HepG2 (cell line): ENCODE data around the gene SHF. TPM values are rescaled to one million over a fixed set of nuclear protein-coding genes. Genes with fewer than 3 reads are reported as not detected.
A peak's percentile ranks its signal among the peaks of the same experiment; 100 is the strongest.

ENCODE experiments used
- ATAC-seq: fragments of 200-7000 bp; cut with Tn5 transposase; 3 replicates; pipeline ENCODE4 v1.9.1; 2020; ENCODE audit warnings: mild to moderate bottlenecking, moderate library complexity
- BruUV-seq: library from RNA; stranded (reverse); fragments of 400-500 nt; replicated peaks from 2 replicates; lab custom pipeline; 2021; lab: Mats Ljungman, UMichigan
- CTCF ChIA-PET: fragments of 300-600 bp; formaldehyde crosslinking; extraction: SDS; loops from one replicate; lab custom pipeline; 2021; ENCODE audit warnings: low total read pairs, inconsistent platforms, low intra/inter-chr PET ratio; lab: Yijun Ruan, JAX
- POLR2A ChIA-PET: fragments of 350-600 bp; sonication (Branson Sonifier 250); formaldehyde crosslinking; loops from one replicate; lab custom pipeline; 2020; ENCODE audit warnings: antibody characterized with exemption, inconsistent platforms; lab: Yijun Ruan, JAX
- DNase-seq: peaks from one replicate; pipeline ENCODE4 v3.0.0-alpha.2; 2015; ENCODE audit warnings: low spot score
- FAIRE-seq: peaks from 3 replicates; lab custom pipeline; 2011; peaks lifted over from hg19 to GRCh38; lab: Jason Lieb, UNC
- H2AFZ ChIP-seq: one replicate; pipeline ENCODE4 v1.6.1; 2011; ENCODE audit warnings: low read length, inconsistent platforms
- H3K27ac ChIP-seq: fragments of 300-600 bp; 3 replicates; pipeline ENCODE4 v1.8.0; 2011; ENCODE audit warnings: mixed run types, mild to moderate bottlenecking, mixed read lengths, low read length, inconsistent platforms; ENCODE audit not compliant: insufficient read depth; ENCODE audit errors: extremely low read length
- H3K27me3 ChIP-seq, 2 experiments: fragments of 200-600 bp in 1 of 2; 2 replicates in 1 of 2; 3 replicates in 1 of 2; pipeline versions ENCODE4 v1.6.0 to v1.8.0; 2011; ENCODE audit warnings: low read length in 2 of 2, mild to moderate bottlenecking in 2 of 2, moderate library complexity in 2 of 2, inconsistent platforms in 1 of 2; ENCODE audit not compliant: insufficient read depth in 2 of 2, control insufficient read depth in 1 of 2
- H3K36me3 ChIP-seq, 2 experiments: fragments of 200-600 bp in 1 of 2; replicated peaks in 1 of 2; 2 replicates in 1 of 2; 3 replicates in 1 of 2; pipeline versions ENCODE4 v1.5.1 to v1.8.0; 2011; ENCODE audit warnings: low read length in 2 of 2, inconsistent platforms in 1 of 2; ENCODE audit not compliant: insufficient read depth in 2 of 2, control insufficient read depth in 1 of 2
- H3K4me1 ChIP-seq: 2 replicates; pipeline ENCODE4 v1.5.1; 2012; ENCODE audit warnings: low read length, inconsistent platforms; ENCODE audit not compliant: insufficient read depth
- H3K4me2 ChIP-seq: 2 replicates; pipeline ENCODE4 v1.6.0; 2011; ENCODE audit warnings: low read depth, low read length, inconsistent platforms
- H3K4me3 ChIP-seq, 3 experiments: fragments of 200-600 bp in 1 of 3; sonication (generic), shearing (Covaris generic) in 1 of 3; replicated peaks in 1 of 3; 2 replicates each; pipeline ENCODE4 v1.5.1; 2011 to 2016; ENCODE audit warnings: low read length in 3 of 3, inconsistent platforms in 2 of 3, low read depth in 2 of 3, mild to moderate bottlenecking in 2 of 3, control low read depth in 1 of 3, mixed read lengths in 1 of 3; ENCODE audit not compliant: insufficient read depth in 1 of 3
- H3K79me2 ChIP-seq: one replicate; pipeline ENCODE4 v1.6.1; 2011; ENCODE audit warnings: low read length, inconsistent platforms; ENCODE audit not compliant: insufficient read depth
- H3K9ac ChIP-seq: 2 replicates; pipeline ENCODE4 v1.6.0; 2011; ENCODE audit warnings: mild to moderate bottlenecking, low read depth, low read length, inconsistent platforms; ENCODE audit not compliant: insufficient read depth
- H3K9me3 ChIP-seq: 2 replicates; pipeline ENCODE4 v1.5.1; 2012; ENCODE audit warnings: mild to moderate bottlenecking, low read length
- H4K20me1 ChIP-seq: 2 replicates; pipeline ENCODE4 v1.6.0; 2011; ENCODE audit warnings: inconsistent platforms, mild to moderate bottlenecking, low read length, moderate library complexity; ENCODE audit not compliant: insufficient read depth
- CENPT ChIP-seq: sonication (generic); formaldehyde crosslinking; IDR thresholded peaks from 2 replicates; pipeline ENCODE4 v1.8.0; 2022; ENCODE audit warnings: low read depth, mild to moderate bottlenecking, moderate library complexity, missing genetic modification reagents
- CENPX ChIP-seq: sonication (generic); formaldehyde crosslinking; IDR thresholded peaks from 2 replicates; pipeline ENCODE4 v1.9.0; 2021; ENCODE audit warnings: mild to moderate bottlenecking, missing genetic modification reagents, moderate library complexity
- FOXJ3 ChIP-seq: sonication (generic); formaldehyde crosslinking; IDR thresholded peaks from 2 replicates; pipeline ENCODE4 v1.4.0; 2020; ENCODE audit warnings: missing genetic modification reagents, mild to moderate bottlenecking, borderline replicate concordance
- GTF3A ChIP-seq: sonication (generic); formaldehyde crosslinking; conservative IDR thresholded peaks from 2 replicates; pipeline ENCODE4 v1.4.0; 2020; ENCODE audit warnings: mild to moderate bottlenecking, missing genetic modification reagents
- SIX4 ChIP-seq: sonication (generic); formaldehyde crosslinking; IDR thresholded peaks from 2 replicates; pipeline ENCODE4 v1.4.0; 2020; ENCODE audit warnings: missing genetic modification reagents
- ZBTB8A ChIP-seq: sonication (generic); formaldehyde crosslinking; IDR thresholded peaks from 2 replicates; pipeline ENCODE4 v1.4.0; 2020; ENCODE audit warnings: mild to moderate bottlenecking, low read depth, missing genetic modification reagents, borderline replicate concordance
- ZNF329 ChIP-seq: sonication (generic); formaldehyde crosslinking; IDR thresholded peaks from 2 replicates; pipeline ENCODE4 v1.9.0; 2021; ENCODE audit warnings: low read depth, mild to moderate bottlenecking, missing genetic modification reagents
- ZNF343 ChIP-seq: sonication (generic); formaldehyde crosslinking; IDR thresholded peaks from 2 replicates; pipeline ENCODE4 v1.4.0; 2020; ENCODE audit warnings: mild to moderate bottlenecking, missing genetic modification reagents
- ZNF713 ChIP-seq: sonication (generic); formaldehyde crosslinking; IDR thresholded peaks from 2 replicates; pipeline ENCODE4 v1.4.0; 2020; ENCODE audit warnings: mild to moderate bottlenecking, missing genetic modification reagents
- ZNF746 ChIP-seq: sonication (generic); formaldehyde crosslinking; IDR thresholded peaks from 2 replicates; pipeline ENCODE4 v1.8.0; 2022; ENCODE audit warnings: mild to moderate bottlenecking, missing genetic modification reagents
- ZNF772 ChIP-seq: sonication (generic); formaldehyde crosslinking; IDR thresholded peaks from 2 replicates; pipeline ENCODE4 v1.5.0; 2020; ENCODE audit warnings: mild to moderate bottlenecking, missing genetic modification reagents
- WGBS: methylation state at CpG from one replicate; pipeline ENCODE4 v1.1.6; 2017; ENCODE audit warnings: low lambda C conversion rate; 5-methylcytosine and 5-hydroxymethylcytosine counted together
- in situ Hi-C: cut with HindIII; loops from 2 replicates; pipeline ENCODE4 v1.10.0; 2017; ENCODE audit warnings: low pct_unique_long_range_greater_than_20kb; ENCODE audit not compliant: extremely low pct_ligation_motif_present
- intact Hi-C: fragments of 100-400 bp; cut with micrococcal nuclease; formaldehyde crosslinking; loops from one replicate; pipeline ENCODE4 v1.10.0; 2022; ENCODE audit not compliant: unreplicated experiment
- polyA plus RNA-seq, 8 experiments: library from polyadenylated mRNA; depleted of rRNA in 3 of 8; stranded (reverse) in 7 of 8; unstranded in 1 of 8; fragments of >200 nt; fragmentation: Illumina TruSeq in 4 of 8; extraction: Trizol in 4 of 8; gene quantifications; 2 replicates each; pipeline versions ENCODE4 v1.2.1 to v1.2.3, GENCODE V29; 2011 to 2016; ENCODE audit warnings: low read depth in 4 of 8, missing spikeins in 1 of 8, mixed read lengths in 1 of 8; ENCODE audit not compliant: insufficient read depth in 1 of 8
- total RNA-seq, 5 experiments: library from RNA; depleted of rRNA; stranded (reverse); fragments of >200 nt; fragmentation: Illumina TruSeq; extraction: Trizol; gene quantifications; 2 replicates each; pipeline ENCODE4 v1.2.3, GENCODE V29; 2016; ENCODE audit warnings: low read depth in 1 of 5
- TF ChIP-seq, protein P1 (sequence below): sonication (generic); formaldehyde crosslinking; IDR thresholded peaks from 2 replicates; pipeline ENCODE4 v1.4.0; 2020; ENCODE audit warnings: mild to moderate bottlenecking, low read depth, missing genetic modification reagents
- TF ChIP-seq, protein P2 (sequence below): IDR thresholded peaks from 2 replicates; pipeline ENCODE4 v1.6.1; 2016; ENCODE audit warnings: low read depth, control low read depth
- TF ChIP-seq, protein P3 (sequence below): sonication (generic); formaldehyde crosslinking; IDR thresholded peaks from 2 replicates; pipeline ENCODE4 v1.5.0; 2020; ENCODE audit warnings: missing genetic modification reagents
- TF ChIP-seq, protein P4 (sequence below): sonication (generic); formaldehyde crosslinking; conservative IDR thresholded peaks from 2 replicates; pipeline ENCODE4 v1.8.1; 2023; ENCODE audit warnings: missing genetic modification reagents
- TF ChIP-seq, protein P5 (sequence below): sonication (generic); formaldehyde crosslinking; IDR thresholded peaks from 2 replicates; pipeline ENCODE4 v1.8.1; 2022; ENCODE audit warnings: mild to moderate bottlenecking, missing genetic modification reagents

Gene SHF
- total and polyA plus RNA-seq, 2 of the 13 experiments (the other 11 are each of a cell fraction or from before 2014, with no cell fraction given) = 20.9 to 25.5 TPM

DNA sequence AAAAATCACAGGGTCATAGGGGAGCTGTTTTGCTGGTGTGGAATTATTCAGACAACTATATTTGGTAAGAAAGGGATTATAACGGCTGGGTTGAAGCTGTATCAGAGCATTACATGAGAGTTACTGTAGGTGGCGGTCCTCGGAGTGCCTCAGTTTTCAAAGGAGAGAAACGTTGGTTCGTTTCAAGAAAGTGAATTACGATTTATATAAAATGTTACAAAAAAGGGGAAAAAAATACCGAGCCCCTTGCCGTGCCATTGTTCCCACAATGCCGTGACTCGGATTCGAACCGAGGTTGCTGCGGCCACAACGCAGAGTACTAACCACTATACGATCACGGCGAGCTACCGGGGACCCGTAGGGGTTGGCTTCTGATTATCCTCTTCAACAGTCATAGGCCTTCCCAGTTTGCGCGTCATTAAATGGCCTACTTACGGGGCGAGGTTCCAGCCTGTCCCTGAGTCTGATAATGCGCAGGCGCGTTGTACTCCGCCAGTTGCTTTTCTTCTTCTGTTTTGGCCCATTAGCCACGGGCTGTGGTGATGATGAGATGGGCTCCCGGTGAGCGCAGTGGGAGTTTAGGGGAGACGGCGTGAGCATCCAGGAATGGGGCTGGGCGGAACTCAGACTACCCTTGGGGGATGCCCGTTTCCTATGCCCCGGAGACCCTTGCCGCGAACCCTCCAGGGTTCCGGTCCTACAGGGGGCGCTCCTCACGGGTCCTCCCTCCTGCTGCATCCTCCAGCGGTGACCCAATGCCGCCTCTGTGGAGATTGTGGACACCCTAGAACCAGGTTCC, 10.8 kb upstream of the SHF start:
- intact Hi-C loops (loop anchor here (1.0 kb wide), 1 partner anchor 31 kb away; no protein-coding TSS in a partner anchor), in situ Hi-C loops (no loop called here)
- peak overlapping the region; percentile 94 for H3K27ac ChIP-seq
- no peaks in the 10 kb centered on the region for H3K79me2 ChIP-seq
- DNase-seq (peak; percentile 92), ATAC-seq (peak; percentile 58), FAIRE-seq (peak; percentile 58)
- H3K36me3 ChIP-seq = no peaks in the 10 kb centered on the region
- WGBS = 2% methylated on average over 21 of the region's 42 CpGs
- H4K20me1 ChIP-seq = no peaks in the 10 kb centered on the region
- no peaks in the 10 kb centered on the region for H3K9me3 ChIP-seq
- peak overlapping the region; percentile 68 to 95 (median 88) for H3K4me3 ChIP-seq
- CTCF ChIA-PET = interaction anchor here (1.2 to 1.3 kb wide), 2 partner anchors 11 to 19 kb away, joined by 3 to 6 read pairs; partner anchors contain the start of gene SHF
- H3K4me1 ChIP-seq = peaks cover 38% of the 10 kb centered on the region
- H3K27me3 ChIP-seq = peaks cover 0 to 4% of the 10 kb centered on the region in 2 experiments; a peak in 2 of 5 replicates
- POLR2A ChIA-PET = interaction anchor here (0.7 to 5.4 kb wide), 7 partner anchors 11 to 204 kb away, joined by 3 to 42 read pairs (median 4); partner anchors contain the start of gene SHF
- BruUV-seq = no TSS peak
- peak overlapping the region; percentile 93 for H2AFZ ChIP-seq
- H3K9ac ChIP-seq = peak overlapping the region; percentile 88
- peak overlapping the region; percentile 97 for H3K4me2 ChIP-seq
- TF ChIP-seq, protein P1, sequence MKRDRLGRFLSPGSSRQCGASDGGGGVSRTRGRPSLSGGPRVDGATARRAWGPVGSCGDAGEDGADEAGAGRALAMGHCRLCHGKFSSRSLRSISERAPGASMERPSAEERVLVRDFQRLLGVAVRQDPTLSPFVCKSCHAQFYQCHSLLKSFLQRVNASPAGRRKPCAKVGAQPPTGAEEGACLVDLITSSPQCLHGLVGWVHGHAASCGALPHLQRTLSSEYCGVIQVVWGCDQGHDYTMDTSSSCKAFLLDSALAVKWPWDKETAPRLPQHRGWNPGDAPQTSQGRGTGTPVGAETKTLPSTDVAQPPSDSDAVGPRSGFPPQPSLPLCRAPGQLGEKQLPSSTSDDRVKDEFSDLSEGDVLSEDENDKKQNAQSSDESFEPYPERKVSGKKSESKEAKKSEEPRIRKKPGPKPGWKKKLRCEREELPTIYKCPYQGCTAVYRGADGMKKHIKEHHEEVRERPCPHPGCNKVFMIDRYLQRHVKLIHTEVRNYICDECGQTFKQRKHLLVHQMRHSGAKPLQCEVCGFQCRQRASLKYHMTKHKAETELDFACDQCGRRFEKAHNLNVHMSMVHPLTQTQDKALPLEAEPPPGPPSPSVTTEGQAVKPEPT = no peak
- TF ChIP-seq ZBTB8A (CRISPR knock-in tag) (no peak), ZNF772 (CRISPR knock-in tag) (peak; percentile 50; the same call in 1 of the 2 replicates), GTF3A (peak; percentile 79), CENPX (no peak), CENPT (CRISPR knock-in tag) (no peak), SIX4 (0 out of 2 replicates have a peak, but pooled peaks have one; percentile 27), ZNF329 (CRISPR knock-in tag) (no peak), ZNF746 (no peak), FOXJ3 (CRISPR knock-in tag) (peak; percentile 53; the same call in 1 of the 2 replicates), ZNF343 (CRISPR knock-in tag) (peak; percentile 23; the same call in 1 of the 2 replicates), ZNF713 (CRISPR knock-in tag) (no peak)
- TF ChIP-seq, protein P2, sequence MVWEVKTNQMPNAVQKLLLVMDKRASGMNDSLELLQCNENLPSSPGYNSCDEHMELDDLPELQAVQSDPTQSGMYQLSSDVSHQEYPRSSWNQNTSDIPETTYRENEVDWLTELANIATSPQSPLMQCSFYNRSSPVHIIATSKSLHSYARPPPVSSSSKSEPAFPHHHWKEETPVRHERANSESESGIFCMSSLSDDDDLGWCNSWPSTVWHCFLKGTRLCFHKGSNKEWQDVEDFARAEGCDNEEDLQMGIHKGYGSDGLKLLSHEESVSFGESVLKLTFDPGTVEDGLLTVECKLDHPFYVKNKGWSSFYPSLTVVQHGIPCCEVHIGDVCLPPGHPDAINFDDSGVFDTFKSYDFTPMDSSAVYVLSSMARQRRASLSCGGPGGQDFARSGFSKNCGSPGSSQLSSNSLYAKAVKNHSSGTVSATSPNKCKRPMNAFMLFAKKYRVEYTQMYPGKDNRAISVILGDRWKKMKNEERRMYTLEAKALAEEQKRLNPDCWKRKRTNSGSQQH (CRISPR knock-in tag) = no peak
- TF ChIP-seq, protein P3, sequence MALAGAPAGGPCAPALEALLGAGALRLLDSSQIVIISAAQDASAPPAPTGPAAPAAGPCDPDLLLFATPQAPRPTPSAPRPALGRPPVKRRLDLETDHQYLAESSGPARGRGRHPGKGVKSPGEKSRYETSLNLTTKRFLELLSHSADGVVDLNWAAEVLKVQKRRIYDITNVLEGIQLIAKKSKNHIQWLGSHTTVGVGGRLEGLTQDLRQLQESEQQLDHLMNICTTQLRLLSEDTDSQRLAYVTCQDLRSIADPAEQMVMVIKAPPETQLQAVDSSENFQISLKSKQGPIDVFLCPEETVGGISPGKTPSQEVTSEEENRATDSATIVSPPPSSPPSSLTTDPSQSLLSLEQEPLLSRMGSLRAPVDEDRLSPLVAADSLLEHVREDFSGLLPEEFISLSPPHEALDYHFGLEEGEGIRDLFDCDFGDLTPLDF (CRISPR knock-in tag) = no peak
- TF ChIP-seq, protein P4, sequence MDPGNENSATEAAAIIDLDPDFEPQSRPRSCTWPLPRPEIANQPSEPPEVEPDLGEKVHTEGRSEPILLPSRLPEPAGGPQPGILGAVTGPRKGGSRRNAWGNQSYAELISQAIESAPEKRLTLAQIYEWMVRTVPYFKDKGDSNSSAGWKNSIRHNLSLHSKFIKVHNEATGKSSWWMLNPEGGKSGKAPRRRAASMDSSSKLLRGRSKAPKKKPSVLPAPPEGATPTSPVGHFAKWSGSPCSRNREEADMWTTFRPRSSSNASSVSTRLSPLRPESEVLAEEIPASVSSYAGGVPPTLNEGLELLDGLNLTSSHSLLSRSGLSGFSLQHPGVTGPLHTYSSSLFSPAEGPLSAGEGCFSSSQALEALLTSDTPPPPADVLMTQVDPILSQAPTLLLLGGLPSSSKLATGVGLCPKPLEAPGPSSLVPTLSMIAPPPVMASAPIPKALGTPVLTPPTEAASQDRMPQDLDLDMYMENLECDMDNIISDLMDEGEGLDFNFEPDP = no peak
- TF ChIP-seq, protein P5, sequence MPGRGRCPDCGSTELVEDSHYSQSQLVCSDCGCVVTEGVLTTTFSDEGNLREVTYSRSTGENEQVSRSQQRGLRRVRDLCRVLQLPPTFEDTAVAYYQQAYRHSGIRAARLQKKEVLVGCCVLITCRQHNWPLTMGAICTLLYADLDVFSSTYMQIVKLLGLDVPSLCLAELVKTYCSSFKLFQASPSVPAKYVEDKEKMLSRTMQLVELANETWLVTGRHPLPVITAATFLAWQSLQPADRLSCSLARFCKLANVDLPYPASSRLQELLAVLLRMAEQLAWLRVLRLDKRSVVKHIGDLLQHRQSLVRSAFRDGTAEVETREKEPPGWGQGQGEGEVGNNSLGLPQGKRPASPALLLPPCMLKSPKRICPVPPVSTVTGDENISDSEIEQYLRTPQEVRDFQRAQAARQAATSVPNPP = no peak
